K562 (cell line): Measurements from ENCODE around the gene RNF180. TPM values are rescaled to one million over a fixed set of nuclear protein-coding genes. Genes with fewer than 3 reads are reported as not detected.

ENCODE experiments used
- ATAC-seq: fragments of 200-7000 bp; cut with Tn5 transposase; 3 replicates; pipeline ENCODE4 v1.9.1; 2020; ENCODE audit warnings: moderate library complexity
- BruUV-seq: library from RNA; stranded (reverse); fragments of 400-500 nt; replicated peaks from 2 replicates; lab custom pipeline; 2021; lab: Mats Ljungman, UMichigan
- CTCF ChIA-PET: fragments of 300-600 bp; formaldehyde crosslinking; extraction: SDS; loops from one replicate; lab custom pipeline; 2021; ENCODE audit warnings: low intra/inter-chr PET ratio; lab: Yijun Ruan, JAX
- POLR2A ChIA-PET: fragments of 300-600, 350-650 bp; sonication (Branson Sonifier 250); formaldehyde crosslinking; extraction: SDS; loops from one replicate; lab custom pipeline; 2021; ENCODE audit warnings: antibody characterized with exemption, inconsistent platforms; lab: Yijun Ruan, JAX
- DNase-seq, 4 experiments: peaks; one replicate each; pipeline versions ENCODE4 v3.0.0 to v3.0.0-alpha.2; 2011 to 2018; ENCODE audit warnings: low spot score in 3 of 4, mixed read lengths in 3 of 4; ENCODE audit errors: extremely low read depth in 1 of 4
- FAIRE-seq: peaks from 2 replicates; lab custom pipeline; 2011; peaks lifted over from hg19 to GRCh38; lab: Jason Lieb, UNC
- H2AFZ ChIP-seq: 2 replicates; pipeline ENCODE4 v1.6.0; 2011; ENCODE audit warnings: low read depth, low read length, control low read depth, inconsistent platforms
- H3K27ac ChIP-seq: fragments of 200-600 bp; 3 replicates; pipeline ENCODE4 v1.8.0; 2011; ENCODE audit warnings: low read depth, mild to moderate bottlenecking, control low read depth, inconsistent platforms, low read length, moderate library complexity, mixed read lengths; ENCODE audit errors: extremely low read depth
- H3K27me3 ChIP-seq, 2 experiments: fragments of 300-600 bp in 1 of 2; 2 replicates in 1 of 2; 3 replicates in 1 of 2; pipeline versions ENCODE4 v1.6.0 to v1.8.0; 2011; ENCODE audit warnings: inconsistent platforms in 2 of 2, low read length in 2 of 2, mild to moderate bottlenecking in 1 of 2, mixed read lengths in 1 of 2, moderate library complexity in 1 of 2; ENCODE audit not compliant: control insufficient read depth in 2 of 2, insufficient read depth in 2 of 2
- H3K36me3 ChIP-seq: fragments of 300-600 bp; 3 replicates; pipeline ENCODE4 v1.8.0; 2011; ENCODE audit warnings: mild to moderate bottlenecking, low read length, inconsistent platforms; ENCODE audit not compliant: control insufficient read depth, insufficient read depth
- H3K4me1 ChIP-seq, 2 experiments: fragments of 200-600 bp in 1 of 2; replicated peaks in 1 of 2; 2 replicates in 1 of 2; 3 replicates in 1 of 2; pipeline versions ENCODE4 v1.5.1 to v1.8.0; 2011; ENCODE audit warnings: inconsistent platforms in 2 of 2, low read length in 2 of 2, mild to moderate bottlenecking in 1 of 2, mixed read lengths in 1 of 2, moderate library complexity in 1 of 2; ENCODE audit not compliant: control insufficient read depth in 2 of 2, insufficient read depth in 2 of 2
- H3K4me2 ChIP-seq: 2 replicates; pipeline ENCODE4 v1.6.1; 2011; ENCODE audit warnings: low read length, control low read depth, inconsistent platforms, mixed read lengths; ENCODE audit not compliant: insufficient read depth
- H3K4me3 ChIP-seq: fragments of 200-600 bp; sonication (generic), shearing (Covaris generic); 2 replicates; pipeline ENCODE4 v1.5.1; 2016; ENCODE audit warnings: control low read depth, inconsistent platforms
- H3K79me2 ChIP-seq: fragments of 200-600 bp; 3 replicates; pipeline ENCODE4 v1.8.0; 2011; ENCODE audit warnings: low read length, inconsistent platforms; ENCODE audit not compliant: control insufficient read depth, insufficient read depth
- H3K9ac ChIP-seq, 2 experiments: 2 replicates each; pipeline versions ENCODE4 v1.6.0 to v1.6.1; 2011; ENCODE audit warnings: low read depth in 2 of 2, low read length in 2 of 2, control low read depth in 1 of 2, inconsistent platforms in 1 of 2, mild to moderate bottlenecking in 1 of 2, mixed read lengths in 1 of 2; ENCODE audit not compliant: insufficient read depth in 1 of 2
- H3K9me1 ChIP-seq: one replicate; pipeline ENCODE4 v1.6.0; 2011; ENCODE audit warnings: inconsistent platforms, mild to moderate bottlenecking, low read length, moderate library complexity; ENCODE audit not compliant: control insufficient read depth, insufficient read depth
- H3K9me3 ChIP-seq: replicated peaks from 2 replicates; pipeline ENCODE4 v1.5.1; 2011; ENCODE audit warnings: low read depth, low read length, inconsistent platforms; ENCODE audit not compliant: control insufficient read depth, insufficient read depth
- H4K20me1 ChIP-seq: replicated peaks from 2 replicates; pipeline ENCODE4 v1.6.1; 2011; ENCODE audit warnings: low read length, inconsistent platforms, mixed read lengths; ENCODE audit not compliant: control insufficient read depth, insufficient read depth
- BRD9 ChIP-seq: fragments of 450-650 bp; IDR thresholded peaks from 2 replicates; pipeline ENCODE4 v1.6.1; 2018; ENCODE audit warnings: low read depth; ENCODE audit not compliant: partially characterized antibody
- DIDO1 ChIP-seq: fragments of 450-650 bp; IDR thresholded peaks from 2 replicates; pipeline ENCODE4 v1.6.1; 2016; ENCODE audit warnings: low read depth, missing biosample characterization, missing genetic modification characterization
- JUNB ChIP-seq: fragments of 450-650 bp; formaldehyde crosslinking; conservative IDR thresholded peaks from 2 replicates; pipeline ENCODE4 v1.4.0; 2020; ENCODE audit warnings: mild to moderate bottlenecking
- PATZ1 ChIP-seq: fragments of 250-450 bp; sonication (Bioruptor Pico); IDR thresholded peaks from 2 replicates; pipeline ENCODE4 v1.5.0; 2020; ENCODE audit warnings: mild to moderate bottlenecking, borderline replicate concordance
- TEAD1 ChIP-seq, 2 experiments: fragments of 450-650 bp in 1 of 2; sonication (generic) in 1 of 2; formaldehyde crosslinking; IDR thresholded peaks; 2 replicates each; pipeline versions ENCODE4 v1.4.0 to v1.8.0; 2020 to 2022; ENCODE audit warnings: mild to moderate bottlenecking in 2 of 2, missing genetic modification reagents in 1 of 2
- ZC3H4 ChIP-seq: sonication (generic); formaldehyde crosslinking; IDR thresholded peaks from 2 replicates; pipeline ENCODE4 v1.9.0; 2021; ENCODE audit warnings: missing genetic modification reagents, borderline replicate concordance
- ZNF347 ChIP-seq: fragments of 450-650 bp; formaldehyde crosslinking; IDR thresholded peaks from 2 replicates; pipeline ENCODE4 v1.4.0; 2020; ENCODE audit warnings: low read depth, mild to moderate bottlenecking, moderate library complexity
- WGBS: fragments of 100-300 bp; shearing (Covaris generic); methylation state at CpG from one replicate; pipeline ENCODE4 v1.1.6; 2016; ENCODE audit warnings: low coverage, mixed read lengths; ENCODE audit not compliant: insufficient coverage; ENCODE audit errors: missing lambda C conversion rate; 5-methylcytosine and 5-hydroxymethylcytosine counted together
- in situ Hi-C: fragments of 300-500 bp; cut with MboI; formaldehyde crosslinking; loops from 4 replicates; pipeline ENCODE4 v1.15.0; 2018; ENCODE audit warnings: inconsistent platforms, mixed read lengths
- intact Hi-C: fragments of 100-400 bp; cut with micrococcal nuclease; formaldehyde crosslinking; loops from 2 replicates; pipeline ENCODE4 v1.14.2; 2022
- polyA plus RNA-seq, 8 experiments: library from polyadenylated mRNA; depleted of rRNA in 4 of 8; stranded (reverse) in 5 of 8; unstranded in 3 of 8; fragments of >200 nt; fragmentation: Nextera tagmentation in 2 of 8; fragmentation: Illumina TruSeq in 1 of 8; extraction: Ambion mirVana in 2 of 8; extraction: Trizol in 1 of 8; gene quantifications; 2 replicates each; pipeline versions ENCODE4 v1.2.1 to v1.2.3, GENCODE V29; 2011 to 2014; ENCODE audit warnings: inconsistent platforms in 1 of 8, missing spikeins in 1 of 8
- total RNA-seq, 7 experiments: library from RNA; depleted of rRNA in 6 of 7; stranded (reverse); fragments of >200 nt in 6 of 7; fragmentation: Illumina TruSeq in 2 of 7; extraction: Trizol in 2 of 7; gene quantifications; 2 replicates each; pipeline versions ENCODE4 v1.2.1 to v1.2.3, GENCODE V29; 2011 to 2021; ENCODE audit warnings: low replicate concordance in 1 of 7

RNF180 gene
- total and polyA plus RNA-seq, 9 of the 15 experiments (the other 6 are each of a cell fraction or from before 2014, with no cell fraction given), result 0.05 TPM; not detected in 8

GRCh38 chr5:64149268-64149667 lies 16.4 kb upstream of the RNF180 start:
- Histone ChIP-seq H3K79me2 (no peaks in the 10 kb centered on the region), H4K20me1 (no peaks in the 10 kb centered on the region), H3K4me3 (no peak overlapping the region), H3K36me3 (no peaks in the 10 kb centered on the region), H3K9ac (no peak overlapping the region), H3K4me1 (no peaks in the 10 kb centered on the region), H3K4me2 (no peak overlapping the region), H3K9me3 (no peaks in the 10 kb centered on the region), H3K27ac (no peak overlapping the region), H2AFZ (no peak overlapping the region), H3K27me3 (no peaks in the 10 kb centered on the region), H3K9me1 (no peaks in the 10 kb centered on the region)
- DNase-seq (no peak), ATAC-seq (no peak), FAIRE-seq (no peak)
- ChIA-PET POLR2A (interaction anchor here (0.7 kb wide), 1 partner anchor 428 kb away, joined by 3 read pairs; no protein-coding TSS in a partner anchor), CTCF (no interaction called here)
- intact Hi-C loops (loop anchor here (5.0 kb wide), 1 partner anchor 633 kb away; no protein-coding TSS in a partner anchor), in situ Hi-C loops (no loop called here)
- BruUV-seq, result no TSS peak
- TF ChIP-seq ZC3H4 (CRISPR knock-in tag) (no peak), PATZ1 (no peak)

DNA sequence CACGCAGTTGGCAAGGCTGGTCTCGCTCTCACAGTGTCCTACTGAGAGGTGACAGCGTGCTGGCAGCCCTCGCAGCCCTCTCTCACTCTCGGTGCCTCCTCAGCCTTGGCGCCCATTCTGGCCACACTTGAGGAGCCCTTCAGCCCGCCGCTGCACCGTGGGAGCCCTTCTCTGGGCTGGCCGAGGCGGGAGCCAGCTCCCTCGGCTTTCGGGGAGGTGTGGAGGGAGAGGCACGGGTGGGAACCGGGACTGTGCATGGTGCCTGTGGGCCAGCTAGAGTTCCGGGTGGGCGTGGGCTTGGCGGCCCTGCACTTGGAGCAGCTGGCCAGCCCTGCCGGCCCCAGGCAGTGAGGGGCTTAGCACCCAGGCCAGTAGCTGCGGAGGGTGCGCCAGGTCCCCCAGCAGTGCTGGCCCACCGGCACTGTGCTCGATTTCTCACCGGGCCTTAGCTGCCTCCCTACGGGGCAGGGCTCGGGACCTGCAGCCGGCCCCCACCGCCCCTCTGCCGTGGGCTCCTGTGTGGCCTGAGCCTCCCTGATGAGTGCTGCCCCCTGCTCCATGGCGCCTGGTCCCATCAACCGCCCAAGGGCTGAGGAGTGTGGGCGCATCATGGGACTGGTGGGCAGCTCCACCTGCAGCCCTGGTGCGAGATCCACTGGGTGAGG lies 15.7 kb upstream of the RNF180 start:
- WGBS, result 1% methylated on average over 30 of the region's 33 CpGs
- POLR2A ChIA-PET, result no interaction called here

More for the DNA sequence above, 15.7 kb upstream of the RNF180 start:
- Histone ChIP-seq H3K36me3 (no peaks in the 10 kb centered on the region), H3K4me1 (no peaks in the 10 kb centered on the region), H4K20me1 (no peaks in the 10 kb centered on the region), H3K9ac (no peak overlapping the region), H3K27ac (no peak overlapping the region), H3K27me3 (no peaks in the 10 kb centered on the region), H3K4me3 (no peak overlapping the region), H3K9me1 (no peaks in the 10 kb centered on the region), H3K9me3 (no peaks in the 10 kb centered on the region), H3K79me2 (no peaks in the 10 kb centered on the region), H3K4me2 (no peak overlapping the region), H2AFZ (no peak overlapping the region)
- no peak for TF ChIP-seq TEAD1 (CRISPR knock-in tag; IDR thresholded peaks at IDR 0.05)
- no peak for TF ChIP-seq PATZ1
- no peak for TF ChIP-seq ZNF347 (CRISPR knock-in tag)
- no peak for TF ChIP-seq JUNB (CRISPR knock-in tag)
- no peak for TF ChIP-seq BRD9
- TF ChIP-seq DIDO1 (tag), result no peak
- CTCF ChIA-PET, result no interaction called here
- intact Hi-C loops (loop anchor here (5.0 kb wide), 1 partner anchor 632 kb away; no protein-coding TSS in a partner anchor), in situ Hi-C loops (no loop called here)
- no peak for ATAC-seq
- BruUV-seq, result no TSS peak
- no peak for DNase-seq
- FAIRE-seq, result no peak
